DOHH2 (cell line): Measurements from ENCODE around the gene MARCHF10.

Source experiments
- CTCF ChIP-seq: fragments of 200-600 bp; sonication (generic); IDR thresholded peaks from one replicate; pipeline ENCODE4 v1.5.1; 2014; ENCODE audit warnings: antibody characterized with exemption, mild to moderate bottlenecking, low read depth, low read length; ENCODE audit not compliant: poor library complexity, severe bottlenecking
- EZH2phosphoT487 ChIP-seq: fragments of 200-600 bp; sonication (generic); IDR thresholded peaks from 2 replicates; pipeline ENCODE4 v1.6.1; 2017; ENCODE audit warnings: borderline replicate concordance, mild to moderate bottlenecking, antibody characterized with exemption, low read length, moderate library complexity, mixed read lengths

- no peak for TF ChIP-seq CTCF
- TF ChIP-seq EZH2phosphoT487: no peak
Observed at GRCh38 chr17:62819511-62820221, 11.6 kb upstream of the MARCHF10 start.
